ENCODE measurements around the gene ANKHD1. TPM values are rescaled to one million over a fixed set of nuclear protein-coding genes. Genes with fewer than 3 reads are reported as not detected.

ANKHD1 gene
- total RNA-seq, 3 donors from 2014 or later = 133 to 196 (median 158) TPM

- H3K4me1 ChIP-seq = no peaks in the 10 kb centered on the region
- intact Hi-C loops (cut with DNase I; ENCODE audit: low total_unique reads) = no loop called here
- no peak for DNase-seq (ENCODE audit: low spot score in 2 of 2)
- no peak for TF ChIP-seq POLR2A (IDR thresholded peaks at IDR 0.05)
- no peak for TF ChIP-seq POLR2AphosphoS5 (IDR thresholded peaks at IDR 0.05)
- TF ChIP-seq CTCF (IDR thresholded peaks at IDR 0.05) = no peak
- no peak overlapping the region for H3K27ac ChIP-seq
- no peaks in the 10 kb centered on the region for H3K9me3 ChIP-seq
- no peaks in the 10 kb centered on the region for H3K36me3 ChIP-seq
- H3K4me3 ChIP-seq = no peak overlapping the region
- H3K27me3 ChIP-seq = no peaks in the 10 kb centered on the region
Observed at GRCh38 chr5:140366589-140367255, 34.9 kb upstream of the ANKHD1 start.

- no peak for DNase-seq (ENCODE audit: low spot score in 2 of 2)
- no peaks in the 10 kb centered on the region for H3K27me3 ChIP-seq
- TF ChIP-seq POLR2AphosphoS5 (IDR thresholded peaks at IDR 0.05) (no peak), POLR2A (IDR thresholded peaks at IDR 0.05) (no peak), CTCF (IDR thresholded peaks at IDR 0.05) (no peak)
- H3K27ac ChIP-seq = no peak overlapping the region
- intact Hi-C loops (cut with DNase I; ENCODE audit: low total_unique reads) = no loop called here
- no peaks in the 10 kb centered on the region for H3K4me1 ChIP-seq
- H3K36me3 ChIP-seq = no peaks in the 10 kb centered on the region
- H3K9me3 ChIP-seq = no peaks in the 10 kb centered on the region
- no peak overlapping the region for H3K4me3 ChIP-seq
Observed at GRCh38 chr5:140367256-140368013, 34.2 kb upstream of the ANKHD1 start.

- no peak overlapping the region for H3K4me3 ChIP-seq
- no peaks in the 10 kb centered on the region for H3K27me3 ChIP-seq
- DNase-seq (ENCODE audit: low spot score in 2 of 2) = no peak
- no peak overlapping the region for H3K27ac ChIP-seq
- H3K36me3 ChIP-seq = no peaks in the 10 kb centered on the region
- no peaks in the 10 kb centered on the region for H3K9me3 ChIP-seq
- H3K4me1 ChIP-seq = no peaks in the 10 kb centered on the region
- TF ChIP-seq POLR2AphosphoS5 (IDR thresholded peaks at IDR 0.05) (no peak), POLR2A (IDR thresholded peaks at IDR 0.05) (no peak), CTCF (IDR thresholded peaks at IDR 0.05) (no peak)
- intact Hi-C loops (cut with DNase I; ENCODE audit: low total_unique reads) = no loop called here
Observed at GRCh38 chr5:140371356-140372151, 30.1 kb upstream of the ANKHD1 start.

- DNase-seq (ENCODE audit: low spot score in 2 of 2) = peak in 1 of 2 donors; percentile 35
- intact Hi-C loops (cut with DNase I; ENCODE audit: low total_unique reads) = no loop called here
- peak overlapping the region in 1 of 2 donors; percentile 19 for H3K27ac ChIP-seq
Observed at GRCh38 chr5:140372971-140373487, 28.6 kb upstream of the ANKHD1 start.

More at GRCh38 chr5:140372971-140373487, 28.6 kb upstream of the ANKHD1 start:
- no peaks in the 10 kb centered on the region for H3K4me1 ChIP-seq
- no peak overlapping the region for H3K4me3 ChIP-seq
- H3K9me3 ChIP-seq = no peaks in the 10 kb centered on the region
- no peaks in the 10 kb centered on the region for H3K27me3 ChIP-seq
- TF ChIP-seq POLR2AphosphoS5 (IDR thresholded peaks at IDR 0.05) (no peak), POLR2A (IDR thresholded peaks at IDR 0.05) (no peak), CTCF (IDR thresholded peaks at IDR 0.05) (peak; percentile 69 to 79 (median 69))
- H3K36me3 ChIP-seq = no peaks in the 10 kb centered on the region

Data from breast epithelium (tissue), 4 donors.